Activated CD4-positive, alpha-beta T cell treated with anti-CD3 and anti-CD28 coated beads, Interleukin-2, amount 50 U/mL, for 16 hours (primary cell): ENCODE measurements around the gene FBXL12.
A peak's percentile ranks its signal among the peaks of the same experiment; 100 is the strongest.
"Not testable (repeated sequence)": the region's sequence is repeated elsewhere in the genome, so short reads cannot be mapped to it uniquely, and the experiment has no call there.

Experiments used
- DNase-seq: peaks from one replicate; pipeline ENCODE4 v3.0.0-alpha.2; 2020

FBXL12 gene

GRCh38 chr19:9818734-9819595, at the start of gene FBXL12:
Gene FBXL12, minus strand, starts transcription at chr19:9819079. Its CDS starts 266 bp downstream, at chr19:9818813.
- DNase-seq, result peak; percentile 100

GRCh38 chr19:9865732-9866501, 47.0 kb upstream of the FBXL12 start:
- DNase-seq, result no peak

- no peak for DNase-seq
Observed at GRCh38 chr19:9863759-9864158, 44.9 kb upstream of the FBXL12 start.

- DNase-seq, result no peak
Observed at GRCh38 chr19:9862938-9863337, 44.1 kb upstream of the FBXL12 start.

- no peak for DNase-seq
Observed at GRCh38 chr19:9861503-9861902, 42.6 kb upstream of the FBXL12 start.

GRCh38 chr19:9860407-9860806, 41.5 kb upstream of the FBXL12 start:
- no peak for DNase-seq

GRCh38 chr19:9858766-9859165, 39.9 kb upstream of the FBXL12 start:
- DNase-seq, result no peak

GRCh38 chr19:9857920-9858746, 39.3 kb upstream of the FBXL12 start:
- peak; percentile 29 for DNase-seq

GRCh38 chr19:9857076-9857721, 38.3 kb upstream of the FBXL12 start:
- DNase-seq, result no peak

GRCh38 chr19:9856609-9857008, 37.7 kb upstream of the FBXL12 start:
- DNase-seq, result no peak

GRCh38 chr19:9854282-9854846, 35.5 kb upstream of the FBXL12 start:
- no peak for DNase-seq

- DNase-seq, result no peak
Observed at GRCh38 chr19:9850235-9850959, 31.5 kb upstream of the FBXL12 start.

GRCh38 chr19:9849791-9850190, 30.9 kb upstream of the FBXL12 start:
- DNase-seq, result no peak

- DNase-seq, result no peak
Observed at GRCh38 chr19:9848762-9849161, 29.9 kb upstream of the FBXL12 start.

GRCh38 chr19:9848060-9848459, 29.2 kb upstream of the FBXL12 start:
- no peak for DNase-seq

- peak; percentile 30 for DNase-seq
Observed at GRCh38 chr19:9847087-9847671, 28.3 kb upstream of the FBXL12 start.

GRCh38 chr19:9843626-9844273, 24.9 kb upstream of the FBXL12 start:
- not testable (repeated sequence) for DNase-seq

GRCh38 chr19:9842834-9843625, 24.2 kb upstream of the FBXL12 start:
- no peak for DNase-seq

GRCh38 chr19:9839415-9839814, 20.5 kb upstream of the FBXL12 start:
- DNase-seq, result no peak

- DNase-seq, result no peak
Observed at GRCh38 chr19:9838324-9838723, 19.4 kb upstream of the FBXL12 start.
